ENCODE data around the gene AGAP2.
"Not testable (repeated sequence)": the region's sequence is repeated elsewhere in the genome, so short reads cannot be mapped to it uniquely, and the experiment has no call there.

Gene AGAP2

DNA sequence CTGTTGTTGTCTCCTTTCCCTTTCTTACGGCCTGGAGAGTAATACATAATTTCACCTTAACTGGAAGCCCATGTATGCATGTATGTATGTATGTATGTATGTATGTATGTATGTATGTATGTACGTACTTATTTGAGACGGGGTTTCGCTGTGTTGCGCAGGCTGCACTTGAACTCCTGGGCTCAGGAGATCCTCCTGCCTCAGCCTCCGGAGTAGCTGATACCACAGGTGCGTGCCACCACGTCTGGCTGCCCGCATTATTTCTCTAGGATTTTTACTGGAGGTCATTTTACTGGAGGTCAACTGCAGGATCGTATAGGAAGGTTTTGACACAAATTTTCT is 45.3 kb downstream of the AGAP2 start:
- DNase-seq: no peak

- no peak for DNase-seq
Observed at GRCh38 chr12:57692500-57692899, 46.0 kb downstream of the AGAP2 start.

GRCh38 chr12:57688931-57689330 is 49.6 kb downstream of the AGAP2 start:
- DNase-seq: no peak

DNA sequence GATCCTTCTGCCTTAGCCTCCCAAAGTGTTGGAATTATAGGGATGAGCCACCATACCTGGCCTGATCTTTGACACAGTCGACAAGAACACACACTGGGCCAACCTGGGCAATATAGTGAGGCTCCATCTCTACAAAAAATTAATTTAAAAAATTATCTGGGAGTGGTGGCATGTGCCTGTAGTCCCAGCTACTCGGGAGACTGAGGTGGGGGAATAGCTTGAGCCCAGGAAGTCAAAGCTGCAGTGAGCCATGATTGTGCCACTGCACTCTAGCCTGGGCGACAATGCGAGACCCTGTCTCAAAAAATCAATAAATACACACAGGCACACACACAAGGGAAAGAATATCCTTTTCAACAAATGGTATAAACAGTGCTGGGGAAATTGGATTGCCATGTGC is 50.7 kb downstream of the AGAP2 start:
- no peak for DNase-seq

DNA sequence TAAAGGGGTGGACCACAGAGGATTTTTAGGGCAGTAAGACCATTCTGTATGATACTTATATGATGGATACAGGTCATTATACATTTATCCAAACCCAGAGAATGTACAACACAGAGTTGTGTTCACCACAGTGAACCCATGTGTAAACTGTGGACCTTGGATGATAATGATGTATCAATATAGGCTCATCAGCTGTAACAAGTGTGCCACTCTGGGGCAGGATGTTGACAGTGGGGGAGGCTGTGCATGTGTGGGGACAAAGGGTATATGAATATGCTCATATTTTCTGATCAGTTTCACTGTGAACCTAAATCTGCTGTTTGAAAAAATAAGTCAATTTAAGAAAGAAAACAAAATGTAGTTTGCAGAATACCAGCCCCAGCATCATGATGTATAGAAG is 58.8 kb downstream of the AGAP2 start:
- no peak for DNase-seq

- DNase-seq: not testable (repeated sequence)
Observed at GRCh38 chr12:57677947-57678346, 60.6 kb downstream of the AGAP2 start.

DNA sequence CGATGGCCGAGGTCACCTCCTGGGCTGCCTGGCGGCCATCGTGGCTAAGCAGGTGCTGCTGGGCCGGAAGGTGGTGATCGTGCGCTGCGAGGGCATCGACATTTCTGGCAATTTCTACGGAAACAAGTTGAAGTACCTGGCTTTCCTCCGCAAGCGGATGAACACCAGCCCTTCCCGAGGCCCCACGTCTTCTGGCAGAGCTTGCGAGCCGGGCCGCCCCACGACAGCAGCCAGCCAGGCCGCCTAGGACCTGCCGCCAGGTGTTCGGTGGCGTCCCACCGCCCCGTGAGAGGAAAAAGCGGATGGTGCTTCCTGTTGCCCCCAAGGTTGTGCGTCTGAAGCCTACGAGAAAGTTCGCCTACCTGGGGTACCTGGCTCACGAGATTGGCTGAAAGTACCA is 63.9 kb downstream of the AGAP2 start:
- no peak for DNase-seq
